Measurements from ENCODE around the gene UBA5.

The UBA5 gene

GRCh38 chr3:132659000-132659364 lies 1.1 kb upstream of the UBA5 start:
- DNase-seq (ENCODE audit: low read depth), result no peak
- no peak for TF ChIP-seq CTCF (IDR thresholded peaks at IDR 0.05; ENCODE audit: insufficient read depth, low read depth, low read length, missing control alignments)
- peak overlapping the region; percentile 58 for H3K4me3 ChIP-seq (ENCODE audit: low read depth, low read length)

- peak; percentile 55 for TF ChIP-seq CTCF (IDR thresholded peaks at IDR 0.05; ENCODE audit: insufficient read depth, low read depth, low read length, missing control alignments)
- peak within 1 kb of the TSS; percentile 58 for H3K4me3 ChIP-seq (ENCODE audit: low read depth, low read length)
- peak; percentile 65 for DNase-seq (ENCODE audit: low read depth)
Observed at GRCh38 chr3:132659365-132660051, 621 bp upstream of the UBA5 start, which contains the start of gene ACAD11. ACAD11 (minus strand) TSS chr3:132659809; CDS start chr3:132659751, 58 bp downstream.

GRCh38 chr3:132660811-132661070 lies 612 bp downstream of the UBA5 start:
- peak overlapping the region; percentile 58 for H3K4me3 ChIP-seq (ENCODE audit: low read depth, low read length)
- TF ChIP-seq CTCF (IDR thresholded peaks at IDR 0.05; ENCODE audit: insufficient read depth, low read depth, low read length, missing control alignments), result no peak
- DNase-seq (ENCODE audit: low read depth), result no peak

GRCh38 chr3:132661101-132661500 lies 972 bp downstream of the UBA5 start:
- DNase-seq (ENCODE audit: low read depth), result no peak
- peak overlapping the region; percentile 58 for H3K4me3 ChIP-seq (ENCODE audit: low read depth, low read length)
- TF ChIP-seq CTCF (IDR thresholded peaks at IDR 0.05; ENCODE audit: insufficient read depth, low read depth, low read length, missing control alignments), result no peak

- H3K4me3 ChIP-seq (ENCODE audit: low read depth, low read length), result peak overlapping the region; percentile 58
- no peak for DNase-seq (ENCODE audit: low read depth)
- TF ChIP-seq CTCF (IDR thresholded peaks at IDR 0.05; ENCODE audit: insufficient read depth, low read depth, low read length, missing control alignments), result no peak
Observed at GRCh38 chr3:132662212-132662611, 2.1 kb downstream of the UBA5 start.

GRCh38 chr3:132665230-132665745 lies 5.2 kb downstream of the UBA5 start:
- no peak overlapping the region for H3K4me3 ChIP-seq (ENCODE audit: low read depth, low read length)
- DNase-seq (ENCODE audit: low read depth), result no peak
- no peak for TF ChIP-seq CTCF (IDR thresholded peaks at IDR 0.05; ENCODE audit: insufficient read depth, low read depth, low read length, missing control alignments)

- no peak for DNase-seq (ENCODE audit: low read depth)
- no peak for TF ChIP-seq CTCF (IDR thresholded peaks at IDR 0.05; ENCODE audit: insufficient read depth, low read depth, low read length, missing control alignments)
- no peak overlapping the region for H3K4me3 ChIP-seq (ENCODE audit: low read depth, low read length)
Observed at GRCh38 chr3:132669256-132669777, 9.2 kb downstream of the UBA5 start.

Data from GM12865 (cell line).